NOMO-1 treated with DMSO at 0.1 percent for 48 hours (cell line): ENCODE data around the gene STXBP6.
"Not testable (repeated sequence)": the region's sequence is repeated elsewhere in the genome, so short reads cannot be mapped to it uniquely, and the experiment has no call there.

Source experiments
- DNase-seq: peaks from one replicate; lab custom pipeline; 2025; ENCODE audit not compliant: unreplicated experiment; lab: John Stamatoyannopoulos, UW

The STXBP6 gene

GRCh38 chr14:24990050-24990449 is 59.9 kb downstream of the STXBP6 start:
- no peak for DNase-seq

- no peak for DNase-seq
Observed at GRCh38 chr14:24988760-24989159, 61.2 kb downstream of the STXBP6 start.

GRCh38 chr14:24986206-24986893 is 63.6 kb downstream of the STXBP6 start:
- no peak for DNase-seq

GRCh38 chr14:24984846-24985589 is 64.9 kb downstream of the STXBP6 start:
- no peak for DNase-seq

- no peak for DNase-seq
Observed at GRCh38 chr14:24982472-24983155, 67.3 kb downstream of the STXBP6 start.

GRCh38 chr14:24979725-24980239 is 70.2 kb downstream of the STXBP6 start:
- no peak for DNase-seq

- DNase-seq: no peak
Observed at GRCh38 chr14:24978862-24979724, 70.9 kb downstream of the STXBP6 start.

- DNase-seq: no peak
Observed at GRCh38 chr14:24976602-24977001, 73.3 kb downstream of the STXBP6 start.

GRCh38 chr14:24975393-24975792 is 74.6 kb downstream of the STXBP6 start:
- no peak for DNase-seq

GRCh38 chr14:24974591-24975374 is 75.2 kb downstream of the STXBP6 start:
- no peak for DNase-seq

- no peak for DNase-seq
Observed at GRCh38 chr14:24972844-24973243, 77.1 kb downstream of the STXBP6 start.

- no peak for DNase-seq
Observed at GRCh38 chr14:24971255-24971654, 78.7 kb downstream of the STXBP6 start.

- no peak for DNase-seq
Observed at GRCh38 chr14:24966579-24966964, 83.4 kb downstream of the STXBP6 start.

GRCh38 chr14:24965934-24966578 is 83.9 kb downstream of the STXBP6 start:
- DNase-seq: no peak

- no peak for DNase-seq
Observed at GRCh38 chr14:24965578-24965933, 84.4 kb downstream of the STXBP6 start.

GRCh38 chr14:24964591-24964990 is 85.4 kb downstream of the STXBP6 start:
- no peak for DNase-seq

- DNase-seq: no peak
Observed at GRCh38 chr14:24964048-24964447, 85.9 kb downstream of the STXBP6 start.

- DNase-seq: not testable (repeated sequence)
Observed at GRCh38 chr14:24962118-24962517, 87.8 kb downstream of the STXBP6 start.

GRCh38 chr14:24960816-24961215 is 89.1 kb downstream of the STXBP6 start:
- no peak for DNase-seq
